ENCODE data around the gene ROBO1. TPM values are rescaled to one million over a fixed set of nuclear protein-coding genes. Genes with fewer than 3 reads are reported as not detected.

The ROBO1 gene
- total RNA-seq, 1 experiment from 2014 or later, result 67.6 TPM

- H3K4me3 ChIP-seq (ENCODE audit: low read depth, low read length, poor library complexity, severe bottlenecking), result no peak overlapping the region
- ChIA-PET POLR2A (ENCODE audit: low non-redundant PET) (no interaction called here), CTCF (no interaction called here)
- H3K27ac ChIP-seq (ENCODE audit: low read depth, low read length, poor library complexity, severe bottlenecking), result no peak overlapping the region
- no peaks in the 10 kb centered on the region for H3K36me3 ChIP-seq (ENCODE audit: insufficient read depth, low read length, poor library complexity, severe bottlenecking)
- no peak for DNase-seq (ENCODE audit: low spot score)
- H3K9me3 ChIP-seq (ENCODE audit: low read depth, low read length, poor library complexity, severe bottlenecking), result no peaks in the 10 kb centered on the region
- TF ChIP-seq EZH2 (IDR thresholded peaks at IDR 0.05; ENCODE audit: borderline replicate concordance, low read depth, low read length, poor library complexity, severe bottlenecking), result no peak
- no peak for TF ChIP-seq CTCF (conservative IDR thresholded peaks at IDR 0.05; ENCODE audit: low read depth, low read length)
- peaks cover 36% of the 10 kb centered on the region for H3K4me1 ChIP-seq (ENCODE audit: insufficient read depth, low read length, poor library complexity, severe bottlenecking)
- H3K27me3 ChIP-seq (replicated peaks; ENCODE audit: insufficient read depth, low read depth, low read length, poor library complexity), result no peaks in the 10 kb centered on the region
- BruUV-seq (replicated peaks), result no TSS peak
- intact Hi-C loops (cut with micrococcal nuclease; ENCODE audit: unreplicated experiment), result no loop called here
Observed at GRCh38 chr3:79001255-79001654, 766.5 kb downstream of the ROBO1 start.

GRCh38 chr3:78999139-78999538 is 768.7 kb downstream of the ROBO1 start:
- no peaks in the 10 kb centered on the region for H3K27me3 ChIP-seq (replicated peaks; ENCODE audit: insufficient read depth, low read depth, low read length, poor library complexity)
- intact Hi-C loops (cut with micrococcal nuclease; ENCODE audit: unreplicated experiment), result no loop called here
- ChIA-PET CTCF (no interaction called here), POLR2A (ENCODE audit: low non-redundant PET) (no interaction called here)
- no peak overlapping the region for H3K27ac ChIP-seq (ENCODE audit: low read depth, low read length, poor library complexity, severe bottlenecking)
- no peaks in the 10 kb centered on the region for H3K9me3 ChIP-seq (ENCODE audit: low read depth, low read length, poor library complexity, severe bottlenecking)
- no peak for DNase-seq (ENCODE audit: low spot score)
- H3K36me3 ChIP-seq (ENCODE audit: insufficient read depth, low read length, poor library complexity, severe bottlenecking), result no peaks in the 10 kb centered on the region
- no peak for TF ChIP-seq EZH2 (IDR thresholded peaks at IDR 0.05; ENCODE audit: borderline replicate concordance, low read depth, low read length, poor library complexity, severe bottlenecking)
- no peak for TF ChIP-seq CTCF (conservative IDR thresholded peaks at IDR 0.05; ENCODE audit: low read depth, low read length)
- H3K4me1 ChIP-seq (ENCODE audit: insufficient read depth, low read length, poor library complexity, severe bottlenecking), result peaks cover 29% of the 10 kb centered on the region
- H3K4me3 ChIP-seq (ENCODE audit: low read depth, low read length, poor library complexity, severe bottlenecking), result no peak overlapping the region
- BruUV-seq (replicated peaks), result no TSS peak

GRCh38 chr3:78995087-78995486 is 772.7 kb downstream of the ROBO1 start:
- Histone ChIP-seq H3K9me3 (ENCODE audit: low read depth, low read length, poor library complexity, severe bottlenecking) (peaks cover 11% of the 10 kb centered on the region), H3K4me3 (ENCODE audit: low read depth, low read length, poor library complexity, severe bottlenecking) (no peak overlapping the region), H3K27me3 (replicated peaks; ENCODE audit: insufficient read depth, low read depth, low read length, poor library complexity) (no peaks in the 10 kb centered on the region), H3K4me1 (ENCODE audit: insufficient read depth, low read length, poor library complexity, severe bottlenecking) (peaks cover 21% of the 10 kb centered on the region), H3K36me3 (ENCODE audit: insufficient read depth, low read length, poor library complexity, severe bottlenecking) (no peaks in the 10 kb centered on the region), H3K27ac (ENCODE audit: low read depth, low read length, poor library complexity, severe bottlenecking) (no peak overlapping the region)
- ChIA-PET CTCF (no interaction called here), POLR2A (ENCODE audit: low non-redundant PET) (no interaction called here)
- no TSS peak for BruUV-seq (replicated peaks)
- DNase-seq (ENCODE audit: low spot score), result no peak
- intact Hi-C loops (cut with micrococcal nuclease; ENCODE audit: unreplicated experiment), result no loop called here
- TF ChIP-seq EZH2 (IDR thresholded peaks at IDR 0.05; ENCODE audit: borderline replicate concordance, low read depth, low read length, poor library complexity, severe bottlenecking) (no peak), CTCF (conservative IDR thresholded peaks at IDR 0.05; ENCODE audit: low read depth, low read length) (no peak)

Data from A673 (cell line).